Fibroblast of mammary gland (primary cell): ENCODE measurements around the gene MVP.

Source experiments
- DNase-seq: peaks from one replicate; pipeline ENCODE4 v3.0.0-alpha.2; 2010; ENCODE audit warnings: low read depth
- H3K4me3 ChIP-seq: 2 replicates; pipeline ENCODE4 v1.5.1; 2011; ENCODE audit warnings: low read depth, mild to moderate bottlenecking, low read length, moderate library complexity; ENCODE audit not compliant: control insufficient read depth
- CTCF ChIP-seq: conservative IDR thresholded peaks from 2 replicates; pipeline ENCODE4 v1.5.1; 2011; ENCODE audit warnings: low read depth, low read length, inconsistent platforms; ENCODE audit not compliant: control insufficient read depth, insufficient read depth

The MVP gene

GRCh38 chr16:29816694-29817441, 3.4 kb upstream of the MVP start:
- peak; percentile 50 for DNase-seq
- no peak for TF ChIP-seq CTCF
- peak overlapping the region; percentile 80 for H3K4me3 ChIP-seq

- no peak overlapping the region for H3K4me3 ChIP-seq
- no peak for TF ChIP-seq CTCF
Observed at GRCh38 chr16:29818082-29818481, 2.2 kb upstream of the MVP start.

GRCh38 chr16:29819506-29819905, 756 bp upstream of the MVP start:
- peak; percentile 24 for TF ChIP-seq CTCF
- peak overlapping the region; percentile 99 for H3K4me3 ChIP-seq
- no peak for DNase-seq

More at GRCh38 chr16:29818082-29818481, 2.2 kb upstream of the MVP start:
- DNase-seq = no peak

- no peak for TF ChIP-seq CTCF
- DNase-seq = no peak
- peak overlapping the region; percentile 99 for H3K4me3 ChIP-seq
Observed at GRCh38 chr16:29820730-29821642, 724 bp downstream of the MVP start.

GRCh38 chr16:29821643-29822115, 1.4 kb downstream of the MVP start:
- no peak for TF ChIP-seq CTCF
- peak; percentile 87 for DNase-seq
- peak overlapping the region; percentile 99 for H3K4me3 ChIP-seq

GRCh38 chr16:29824589-29825144, 4.4 kb downstream of the MVP start:
- peak overlapping the region; percentile 3 for H3K4me3 ChIP-seq
- peak; percentile 89 for DNase-seq
- no peak for TF ChIP-seq CTCF
